Measurements from ENCODE around the gene INSL3.

INSL3 gene

GRCh38 chr19:17775245-17775927, 45.9 kb downstream of the INSL3 start:
- no peak for DNase-seq (ENCODE audit: low read depth)
- peak; percentile 54 for TF ChIP-seq CTCF (IDR thresholded peaks at IDR 0.05; ENCODE audit: low read depth, low read length, missing control alignments)
- H3K4me3 ChIP-seq (ENCODE audit: low read depth, low read length), result no peak overlapping the region
- in situ Hi-C loops (cut with HindIII; ENCODE audit: low sequenced_read_pairs), result no loop called here

GRCh38 chr19:17772172-17772571, 49.1 kb downstream of the INSL3 start:
- no peak overlapping the region for H3K4me3 ChIP-seq (ENCODE audit: low read depth, low read length)
- no peak for DNase-seq (ENCODE audit: low read depth)
- in situ Hi-C loops (cut with HindIII; ENCODE audit: low sequenced_read_pairs), result no loop called here
- TF ChIP-seq CTCF (IDR thresholded peaks at IDR 0.05; ENCODE audit: low read depth, low read length, missing control alignments), result no peak

GRCh38 chr19:17770613-17771012, 50.7 kb downstream of the INSL3 start:
- in situ Hi-C loops (cut with HindIII; ENCODE audit: low sequenced_read_pairs), result no loop called here
- no peak for DNase-seq (ENCODE audit: low read depth)
- TF ChIP-seq CTCF (IDR thresholded peaks at IDR 0.05; ENCODE audit: low read depth, low read length, missing control alignments), result no peak
- H3K4me3 ChIP-seq (ENCODE audit: low read depth, low read length), result no peak overlapping the region

GRCh38 chr19:17767559-17767958, 53.8 kb downstream of the INSL3 start:
- DNase-seq (ENCODE audit: low read depth), result no peak
- no peak for TF ChIP-seq CTCF (IDR thresholded peaks at IDR 0.05; ENCODE audit: low read depth, low read length, missing control alignments)
- in situ Hi-C loops (cut with HindIII; ENCODE audit: low sequenced_read_pairs), result no loop called here
- H3K4me3 ChIP-seq (ENCODE audit: low read depth, low read length), result no peak overlapping the region

- no peak overlapping the region for H3K4me3 ChIP-seq (ENCODE audit: low read depth, low read length)
- in situ Hi-C loops (cut with HindIII; ENCODE audit: low sequenced_read_pairs), result no loop called here
- peak; percentile 86 for TF ChIP-seq CTCF (IDR thresholded peaks at IDR 0.05; ENCODE audit: low read depth, low read length, missing control alignments)
- DNase-seq (ENCODE audit: low read depth), result peak; percentile 36
Observed at GRCh38 chr19:17766543-17767131, 54.7 kb downstream of the INSL3 start.
